IMR-90 (cell line): ENCODE data around the gene STEAP3. TPM values are rescaled to one million over a fixed set of nuclear protein-coding genes. Genes with fewer than 3 reads are reported as not detected.

Experiments
- ATAC-seq: fragments of 200-7000 bp; cut with Tn5 transposase; 2 replicates; pipeline ENCODE4 v1.9.1; 2020; ENCODE audit warnings: low read depth, mild to moderate bottlenecking, moderate library complexity
- BruUV-seq: library from RNA; stranded (reverse); fragments of 400-500 nt; replicated peaks from 2 replicates; lab custom pipeline; 2021; lab: Mats Ljungman, UMichigan
- CTCF ChIA-PET: fragments of 300-600 bp; formaldehyde crosslinking; extraction: SDS; loops from one replicate; lab custom pipeline; 2021; ENCODE audit warnings: antibody characterized with exemption; lab: Yijun Ruan, JAX
- POLR2A ChIA-PET: fragments of 300-600 bp; sonication (Branson Sonifier 250); formaldehyde crosslinking; loops from one replicate; lab custom pipeline; 2022; ENCODE audit warnings: antibody characterized with exemption; ENCODE audit not compliant: unreplicated experiment; lab: Charles Lee
- DNase-seq: peaks from one replicate; pipeline ENCODE4 v3.0.0; 2013
- H2AFZ ChIP-seq: replicated peaks from 2 replicates; pipeline ENCODE3; 2013; ENCODE audit warnings: low read length, mild to moderate bottlenecking; ENCODE audit not compliant: poor library complexity
- H2AK5ac ChIP-seq: 2 replicates; pipeline ENCODE4 v1.6.1; 2013; ENCODE audit warnings: low read depth, low read length, inconsistent platforms
- H2AK9ac ChIP-seq: replicated peaks from 2 replicates; pipeline ENCODE3; 2013; ENCODE audit warnings: mild to moderate bottlenecking, low read depth, low read length, moderate library complexity; ENCODE audit not compliant: poor library complexity
- H2BK120ac ChIP-seq: 2 replicates; pipeline ENCODE4 v1.6.1; 2013; ENCODE audit warnings: low read depth, low read length, inconsistent platforms
- H2BK15ac ChIP-seq: 3 replicates; pipeline ENCODE4 v1.6.1; 2013; ENCODE audit warnings: low read depth, low read length, inconsistent platforms
- H2BK20ac ChIP-seq: 2 replicates; pipeline ENCODE4 v1.6.1; 2013; ENCODE audit warnings: low read depth, mild to moderate bottlenecking, inconsistent platforms, low read length, moderate library complexity
- H2BK5ac ChIP-seq: 2 replicates; pipeline ENCODE4 v1.6.1; 2013; ENCODE audit warnings: mild to moderate bottlenecking, low read depth, low read length, inconsistent platforms; ENCODE audit not compliant: poor library complexity, severe bottlenecking
- H3K14ac ChIP-seq: replicated peaks from 2 replicates; pipeline ENCODE4 v1.6.1; 2013; ENCODE audit warnings: low read depth, low read length, inconsistent platforms
- H3K18ac ChIP-seq: 2 replicates; pipeline ENCODE4 v1.6.1; 2013; ENCODE audit warnings: low read depth, low read length, control low read depth
- H3K23ac ChIP-seq: 2 replicates; pipeline ENCODE4 v1.6.1; 2013; ENCODE audit warnings: low read depth, low read length, inconsistent platforms
- H3K27ac ChIP-seq: 2 replicates; pipeline ENCODE4 v1.5.1; 2013; ENCODE audit warnings: mild to moderate bottlenecking, control low read depth, low read length; ENCODE audit not compliant: insufficient read depth
- H3K27me3 ChIP-seq: 2 replicates; pipeline ENCODE4 v1.6.1; 2013; ENCODE audit warnings: low read length; ENCODE audit not compliant: control insufficient read depth, insufficient read depth
- H3K36me3 ChIP-seq: 2 replicates; pipeline ENCODE4 v1.6.1; 2013; ENCODE audit warnings: low read length, mixed read lengths; ENCODE audit not compliant: control insufficient read depth, insufficient read depth
- H3K4ac ChIP-seq: 2 replicates; pipeline ENCODE4 v1.6.1; 2013; ENCODE audit warnings: low read depth, low read length, inconsistent platforms
- H3K4me1 ChIP-seq: 2 replicates; pipeline ENCODE4 v1.6.1; 2013; ENCODE audit warnings: low read length, mixed read lengths; ENCODE audit not compliant: control insufficient read depth, insufficient read depth
- H3K4me2 ChIP-seq: 2 replicates; pipeline ENCODE4 v1.6.1; 2013; ENCODE audit warnings: low read depth, mild to moderate bottlenecking, control low read depth, low read length, moderate library complexity
- H3K4me3 ChIP-seq: 2 replicates; pipeline ENCODE4 v1.5.1; 2013; ENCODE audit warnings: low read depth, mild to moderate bottlenecking, control low read depth, low read length, moderate library complexity; ENCODE audit not compliant: insufficient read depth
- H3K56ac ChIP-seq: 2 replicates; pipeline ENCODE4 v1.6.1; 2013; ENCODE audit warnings: low read length, inconsistent platforms; ENCODE audit not compliant: insufficient read depth; ENCODE audit errors: extremely low read depth
- H3K79me1 ChIP-seq, 2 experiments: 2 replicates each; pipeline ENCODE4 v1.6.1; 2013; ENCODE audit warnings: low read length in 2 of 2, inconsistent platforms in 1 of 2, low read depth in 1 of 2
- H3K9ac ChIP-seq: 2 replicates; pipeline ENCODE4 v1.6.1; 2013; ENCODE audit warnings: low read depth, low read length, control low read depth
- H3K9me1 ChIP-seq: 2 replicates; pipeline ENCODE4 v1.6.1; 2013; ENCODE audit warnings: low read length, inconsistent platforms; ENCODE audit not compliant: insufficient read depth
- H3K9me3 ChIP-seq: 2 replicates; pipeline ENCODE4 v1.6.1; 2013; ENCODE audit warnings: low read length; ENCODE audit not compliant: control insufficient read depth, insufficient read depth
- H4K20me1 ChIP-seq: 2 replicates; pipeline ENCODE4 v1.6.1; 2013; ENCODE audit warnings: low read length, inconsistent platforms; ENCODE audit not compliant: insufficient read depth
- H4K5ac ChIP-seq: 2 replicates; pipeline ENCODE4 v1.6.1; 2013; ENCODE audit warnings: mild to moderate bottlenecking, low read depth, low read length, control low read depth
- H4K8ac ChIP-seq, 2 experiments: 2 replicates each; pipeline ENCODE4 v1.6.1; 2013; ENCODE audit warnings: low read depth in 2 of 2, low read length in 2 of 2, control low read depth in 1 of 2, inconsistent platforms in 1 of 2
- H4K91ac ChIP-seq: 2 replicates; pipeline ENCODE4 v1.6.1; 2013; ENCODE audit warnings: low read depth, low read length, inconsistent platforms; ENCODE audit not compliant: insufficient read depth
- RAD21 ChIP-seq: IDR thresholded peaks from 2 replicates; pipeline ENCODE4 v1.6.1; 2012; ENCODE audit warnings: low read length, improper control_type of control experiment
- USF2 ChIP-seq: fragments of 150-350 bp; IDR thresholded peaks from 2 replicates; pipeline ENCODE4 v1.6.1; 2017; ENCODE audit warnings: mild to moderate bottlenecking, antibody characterized with exemption, low read length, low read depth
- WGBS, 2 experiments: methylation state at CpG; one replicate each; pipeline versions ENCODE4 v1.1.5 to v1.1.7; 2013; ENCODE audit warnings: missing lambda C conversion rate in 2 of 2; ENCODE audit not compliant: insufficient read length in 1 of 2; ENCODE audit errors: extremely low coverage in 2 of 2; 5-methylcytosine and 5-hydroxymethylcytosine counted together
- dilution Hi-C: fragments of 300-500 bp; cut with HindIII; formaldehyde crosslinking; loops from one replicate; pipeline ENCODE4 v1.14.3; 2018; ENCODE audit warnings: low sequenced_read_pairs; ENCODE audit not compliant: unreplicated experiment
- in situ Hi-C: fragments of 300-500 bp; cut with MboI; formaldehyde crosslinking; loops from 3 replicates; pipeline ENCODE4 v1.14.3; 2019; ENCODE audit warnings: low sequenced_read_pairs, inconsistent platforms, mixed read lengths
- intact Hi-C: fragments of 100-400 bp; cut with micrococcal nuclease; formaldehyde crosslinking; loops from 2 replicates; pipeline ENCODE4 v1.10.0; 2022
- polyA plus RNA-seq, 3 experiments: library from polyadenylated mRNA; depleted of rRNA; stranded (reverse); fragments of >200 nt; gene quantifications; 2 replicates each; pipeline ENCODE4 v1.2.3, GENCODE V29; 2012; ENCODE audit warnings: low replicate concordance in 1 of 3
- total RNA-seq: library from RNA; depleted of rRNA; stranded (reverse); fragments of >200 nt; gene quantifications from 2 replicates; pipeline ENCODE4 v1.2.3, GENCODE V29; 2012

STEAP3 gene
- total and polyA plus RNA-seq, 2 of the 4 experiments (the other 2 are of a cell fraction): 19.4 to 43.9 TPM

- Histone ChIP-seq H3K36me3 (no peaks in the 10 kb centered on the region), H3K27ac (no peak overlapping the region), H3K4me1 (peaks cover 14% of the 10 kb centered on the region), H3K14ac (no peak overlapping the region), H3K4ac (peak overlapping the region; percentile 37; the same call in 1 of the 2 replicates), H3K9me3 (no peaks in the 10 kb centered on the region), H2BK5ac (no peak overlapping the region), H3K23ac (no peak overlapping the region), H3K27me3 (no peaks in the 10 kb centered on the region), H2BK15ac (no peak overlapping the region), H3K9ac (no peak overlapping the region), H2AFZ (peak overlapping the region; percentile 27), H3K79me1 (peaks cover 0 to 7% of the 10 kb centered on the region in 2 experiments; a peak in 1 of 4 replicates), H3K4me3 (no peak overlapping the region), H2BK20ac (no peak overlapping the region), H3K18ac (no peak overlapping the region), H4K91ac (0 out of 2 replicates have a peak overlapping the region, but pooled peaks have one; percentile 19), H2AK5ac (peak overlapping the region; percentile 57), H3K4me2 (no peak overlapping the region), H3K56ac (no peak overlapping the region), H4K20me1 (no peaks in the 10 kb centered on the region), H4K8ac (no peak overlapping the region), H4K5ac (no peak overlapping the region), H2AK9ac (no peak overlapping the region), H2BK120ac (no peak overlapping the region; the same call in 1 of the 2 replicates), H3K9me1 (peaks cover 25% of the 10 kb centered on the region)
- DNase-seq (no peak), ATAC-seq (no peak)
- BruUV-seq: no TSS peak
- TF ChIP-seq RAD21 (no peak), USF2 (no peak)
- ChIA-PET POLR2A (no interaction called here), CTCF (no interaction called here)
- dilution Hi-C loops (no loop called here), intact Hi-C loops (no loop called here), in situ Hi-C loops (loop anchor here (25.0 kb wide), 1 partner anchor 97 kb away; the partner anchor contains the start of gene C1QL2)
- WGBS, 2 experiments: no CpG with 5 or more reads among the region's 5 CpGs
Measured at GRCh38 chr2:119259296-119259860, 35.7 kb downstream of the STEAP3 start.
